Neural cell (in vitro differentiated cells): ENCODE data around the gene WDR12. TPM values are rescaled to one million over a fixed set of nuclear protein-coding genes. Genes with fewer than 3 reads are reported as not detected.

Experiments used
- H2AFZ ChIP-seq: fragments of 200-600, 300-800 bp; sonication (generic), shearing (Covaris generic); 2 replicates; pipeline ENCODE4 v1.6.0; 2014; ENCODE audit warnings: low read depth, mild to moderate bottlenecking, antibody characterized with exemption, low read length, moderate library complexity
- H3F3A ChIP-seq: fragments of 200-600 bp; shearing (Covaris generic); 2 replicates; pipeline ENCODE4 v1.6.1; 2016; ENCODE audit warnings: mild to moderate bottlenecking, moderate library complexity, mixed read lengths, antibody characterized with exemption, low read length; ENCODE audit not compliant: insufficient read depth, poor library complexity, severe bottlenecking
- H3K27ac ChIP-seq: fragments of 200-600, 300-800 bp; sonication (generic), shearing (Covaris generic); 2 replicates; pipeline ENCODE4 v1.5.1; 2014; ENCODE audit warnings: mild to moderate bottlenecking, low read length, moderate library complexity
- H3K27me3 ChIP-seq: fragments of 300-800, 200-600 bp; sonication (generic), shearing (Covaris generic); 2 replicates; pipeline ENCODE4 v1.6.0; 2014; ENCODE audit warnings: mild to moderate bottlenecking, low read depth, low read length, moderate library complexity; ENCODE audit not compliant: insufficient read depth
- H3K36me3 ChIP-seq: fragments of 300-800, 200-600 bp; sonication (generic), shearing (Covaris generic); 2 replicates; pipeline ENCODE4 v1.5.1; 2014; ENCODE audit warnings: mild to moderate bottlenecking, antibody characterized with exemption, low read length, moderate library complexity; ENCODE audit not compliant: insufficient read depth
- H3K4me2 ChIP-seq: fragments of 300-800, 200-600 bp; sonication (generic), shearing (Covaris generic); 2 replicates; pipeline ENCODE4 v1.6.0; 2014; ENCODE audit warnings: mild to moderate bottlenecking, low read length
- H3K4me3 ChIP-seq: fragments of 300-800, 200-600 bp; sonication (generic), shearing (Covaris generic); 2 replicates; pipeline ENCODE4 v1.5.1; 2014; ENCODE audit warnings: mild to moderate bottlenecking, low read length, moderate library complexity
- H3K79me2 ChIP-seq: fragments of 200-600 bp; shearing (Covaris generic); replicated peaks from 2 replicates; pipeline ENCODE4 v1.6.0; 2014; ENCODE audit warnings: mild to moderate bottlenecking, low read length, moderate library complexity; ENCODE audit not compliant: insufficient read depth
- H3K9ac ChIP-seq: fragments of 300-800, 200-600 bp; sonication (generic), shearing (Covaris generic); 2 replicates; pipeline ENCODE4 v1.6.1; 2016; ENCODE audit warnings: mild to moderate bottlenecking, low read length, mixed read lengths
- H3K9me2 ChIP-seq: fragments of 200-600 bp; shearing (Covaris generic); 2 replicates; pipeline ENCODE4 v1.6.1; 2016; ENCODE audit warnings: mild to moderate bottlenecking, low read length, mixed read lengths; ENCODE audit not compliant: insufficient read depth
- H3K9me3 ChIP-seq: fragments of 200-600, 300-800 bp; sonication (generic), shearing (Covaris generic); 2 replicates; pipeline ENCODE4 v1.6.1; 2016; ENCODE audit warnings: mild to moderate bottlenecking, mixed run types, low read length, moderate library complexity, mixed read lengths
- H4K20me1 ChIP-seq: fragments of 200-600 bp; shearing (Covaris generic); 2 replicates; pipeline ENCODE4 v1.6.1; 2016; ENCODE audit warnings: mild to moderate bottlenecking, mixed run types; ENCODE audit not compliant: insufficient read depth
- CTCF ChIP-seq: fragments of 450-650 bp; IDR thresholded peaks from 2 replicates; pipeline ENCODE4 v1.5.1; 2014; ENCODE audit warnings: antibody characterized with exemption, mild to moderate bottlenecking, moderate library complexity; ENCODE audit not compliant: poor library complexity, severe bottlenecking
- EP300 ChIP-seq: fragments of 450-650 bp; conservative IDR thresholded peaks from 2 replicates; pipeline ENCODE4 v1.6.1; 2014; ENCODE audit warnings: antibody characterized with exemption, mild to moderate bottlenecking, moderate library complexity; ENCODE audit not compliant: poor library complexity, severe bottlenecking
- EZH2 ChIP-seq: fragments of 200-600, 300-800 bp; shearing (Covaris generic), sonication (generic); IDR thresholded peaks from 2 replicates; pipeline ENCODE4 v1.6.1; 2014; ENCODE audit warnings: antibody characterized with exemption, low read length, borderline replicate concordance, mild to moderate bottlenecking; ENCODE audit not compliant: insufficient read depth, poor library complexity, severe bottlenecking
- MXI1 ChIP-seq: fragments of 450-650 bp; conservative IDR thresholded peaks from 2 replicates; pipeline ENCODE4 v1.6.1; 2014; ENCODE audit warnings: antibody characterized with exemption, mild to moderate bottlenecking; ENCODE audit not compliant: poor library complexity, severe bottlenecking
- POLR2AphosphoS5 ChIP-seq: IDR thresholded peaks from 2 replicates; pipeline ENCODE4 v1.6.1; 2012
- RAD21 ChIP-seq: fragments of 450-650 bp; conservative IDR thresholded peaks from 2 replicates; pipeline ENCODE4 v1.6.1; 2014; ENCODE audit warnings: antibody characterized with exemption, mild to moderate bottlenecking, moderate library complexity
- REST ChIP-seq: IDR thresholded peaks from 2 replicates; pipeline ENCODE4 v1.6.1; 2012; ENCODE audit warnings: borderline replicate concordance
- SMC3 ChIP-seq: fragments of 450-650 bp; conservative IDR thresholded peaks from 2 replicates; pipeline ENCODE4 v1.6.1; 2014; ENCODE audit warnings: antibody characterized with exemption, mild to moderate bottlenecking, moderate library complexity; ENCODE audit not compliant: poor library complexity
- TAF1 ChIP-seq: IDR thresholded peaks from 2 replicates; pipeline ENCODE4 v1.6.1; 2012; ENCODE audit warnings: low read depth
- polyA plus RNA-seq: library from polyadenylated mRNA; depleted of rRNA; stranded (reverse); fragments of >200 nt; gene quantifications from 2 replicates; pipeline ENCODE4 v1.2.3, GENCODE V29; 2014

Gene WDR12
- polyA plus RNA-seq, 1 donor from 2014 or later, result 26.8 TPM

GRCh38 chr2:202842690-202843089, 68.8 kb downstream of the WDR12 start:
- H3K27me3 ChIP-seq, result no peaks in the 10 kb centered on the region
- no peak overlapping the region for H3K9ac ChIP-seq
- H3K36me3 ChIP-seq, result no peaks in the 10 kb centered on the region
- no peak overlapping the region for H3K4me2 ChIP-seq
- no peak overlapping the region for H3K27ac ChIP-seq
- no peaks in the 10 kb centered on the region for H4K20me1 ChIP-seq
- H2AFZ ChIP-seq, result no peak overlapping the region
- no peaks in the 10 kb centered on the region for H3K9me2 ChIP-seq
- no peak overlapping the region for H3K4me3 ChIP-seq
- H3K9me3 ChIP-seq, result peaks cover 7% of the 10 kb centered on the region
- TF ChIP-seq POLR2AphosphoS5 (no peak), CTCF (no peak), REST (no peak), TAF1 (no peak), EZH2 (no peak), SMC3 (no peak), EP300 (no peak), MXI1 (no peak), RAD21 (no peak)
- H3F3A ChIP-seq, result no peaks in the 10 kb centered on the region
- H3K79me2 ChIP-seq, result no peaks in the 10 kb centered on the region

- Histone ChIP-seq H3K27me3 (no peaks in the 10 kb centered on the region), H3K4me2 (no peak overlapping the region), H3K27ac (no peak overlapping the region), H2AFZ (no peak overlapping the region), H3K9me2 (no peaks in the 10 kb centered on the region), H3K79me2 (no peaks in the 10 kb centered on the region), H3K36me3 (no peaks in the 10 kb centered on the region), H4K20me1 (no peaks in the 10 kb centered on the region), H3K4me3 (no peak overlapping the region), H3F3A (no peaks in the 10 kb centered on the region), H3K9ac (no peak overlapping the region), H3K9me3 (peaks cover 7% of the 10 kb centered on the region)
- no peak for TF ChIP-seq POLR2AphosphoS5
- TF ChIP-seq TAF1, result no peak
- TF ChIP-seq CTCF, result no peak
- TF ChIP-seq RAD21, result no peak
- TF ChIP-seq SMC3, result no peak
- TF ChIP-seq MXI1, result no peak
- no peak for TF ChIP-seq REST
- TF ChIP-seq EZH2, result no peak
- TF ChIP-seq EP300, result no peak
Measured at GRCh38 chr2:202841090-202841867, 70.2 kb downstream of the WDR12 start.
